ENCODE data around the gene GYG1. TPM values are rescaled to one million over a fixed set of nuclear protein-coding genes. Genes with fewer than 3 reads are reported as not detected.

Gene GYG1
- polyA plus RNA-seq, 1 donor from 2014 or later = 2.4 TPM

DNA sequence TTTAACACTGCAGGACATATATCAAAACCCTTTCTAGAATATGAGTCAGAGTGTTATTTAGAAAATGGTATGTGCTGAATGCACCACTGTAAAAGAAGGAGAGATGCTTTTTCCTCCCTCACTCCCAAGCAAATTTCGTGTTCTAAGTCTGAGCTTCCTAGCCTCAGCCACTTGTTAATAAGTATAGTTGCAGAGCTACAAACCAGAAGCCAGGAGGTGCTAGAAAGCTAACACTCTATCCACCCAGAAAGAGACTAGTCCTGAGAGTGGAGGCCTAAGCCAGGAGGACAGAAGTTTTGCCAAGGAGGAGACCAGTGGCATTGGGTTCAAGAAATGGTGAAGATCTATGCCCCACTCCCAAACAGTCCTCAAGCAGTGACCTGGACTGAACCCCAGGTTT, 40.5 kb upstream of the GYG1 start:
- no peak overlapping the region for H3K27ac ChIP-seq (ENCODE audit: low read length)
- H3K36me3 ChIP-seq (ENCODE audit: insufficient read depth, low read length) = no peaks in the 10 kb centered on the region
- no peak overlapping the region for H3K9ac ChIP-seq (ENCODE audit: low read length)
- H3K27me3 ChIP-seq (ENCODE audit: insufficient read depth, low read depth, low read length) = no peaks in the 10 kb centered on the region
- TF ChIP-seq, protein P1, sequence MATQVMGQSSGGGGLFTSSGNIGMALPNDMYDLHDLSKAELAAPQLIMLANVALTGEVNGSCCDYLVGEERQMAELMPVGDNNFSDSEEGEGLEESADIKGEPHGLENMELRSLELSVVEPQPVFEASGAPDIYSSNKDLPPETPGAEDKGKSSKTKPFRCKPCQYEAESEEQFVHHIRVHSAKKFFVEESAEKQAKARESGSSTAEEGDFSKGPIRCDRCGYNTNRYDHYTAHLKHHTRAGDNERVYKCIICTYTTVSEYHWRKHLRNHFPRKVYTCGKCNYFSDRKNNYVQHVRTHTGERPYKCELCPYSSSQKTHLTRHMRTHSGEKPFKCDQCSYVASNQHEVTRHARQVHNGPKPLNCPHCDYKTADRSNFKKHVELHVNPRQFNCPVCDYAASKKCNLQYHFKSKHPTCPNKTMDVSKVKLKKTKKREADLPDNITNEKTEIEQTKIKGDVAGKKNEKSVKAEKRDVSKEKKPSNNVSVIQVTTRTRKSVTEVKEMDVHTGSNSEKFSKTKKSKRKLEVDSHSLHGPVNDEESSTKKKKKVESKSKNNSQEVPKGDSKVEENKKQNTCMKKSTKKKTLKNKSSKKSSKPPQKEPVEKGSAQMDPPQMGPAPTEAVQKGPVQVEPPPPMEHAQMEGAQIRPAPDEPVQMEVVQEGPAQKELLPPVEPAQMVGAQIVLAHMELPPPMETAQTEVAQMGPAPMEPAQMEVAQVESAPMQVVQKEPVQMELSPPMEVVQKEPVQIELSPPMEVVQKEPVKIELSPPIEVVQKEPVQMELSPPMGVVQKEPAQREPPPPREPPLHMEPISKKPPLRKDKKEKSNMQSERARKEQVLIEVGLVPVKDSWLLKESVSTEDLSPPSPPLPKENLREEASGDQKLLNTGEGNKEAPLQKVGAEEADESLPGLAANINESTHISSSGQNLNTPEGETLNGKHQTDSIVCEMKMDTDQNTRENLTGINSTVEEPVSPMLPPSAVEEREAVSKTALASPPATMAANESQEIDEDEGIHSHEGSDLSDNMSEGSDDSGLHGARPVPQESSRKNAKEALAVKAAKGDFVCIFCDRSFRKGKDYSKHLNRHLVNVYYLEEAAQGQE (IDR thresholded peaks at IDR 0.05; ENCODE audit: borderline replicate concordance) = no peak
- TF ChIP-seq EP300 (conservative IDR thresholded peaks at IDR 0.05; ENCODE audit: poor library complexity, severe bottlenecking) = no peak
- no peak for TF ChIP-seq MXI1 (conservative IDR thresholded peaks at IDR 0.05; ENCODE audit: poor library complexity, severe bottlenecking)
- TF ChIP-seq POLR2AphosphoS5 (IDR thresholded peaks at IDR 0.05) = no peak
- H3K9me3 ChIP-seq (ENCODE audit: low read length) = no peaks in the 10 kb centered on the region
- H2AFZ ChIP-seq (ENCODE audit: low read depth, low read length) = no peak overlapping the region
- H3F3A ChIP-seq (ENCODE audit: insufficient read depth, low read length, poor library complexity, severe bottlenecking) = no peaks in the 10 kb centered on the region
- no peak overlapping the region for H3K4me3 ChIP-seq (ENCODE audit: low read length)
- H3K9me2 ChIP-seq (ENCODE audit: insufficient read depth, low read length) = no peaks in the 10 kb centered on the region
- H3K4me2 ChIP-seq (ENCODE audit: low read length) = no peak overlapping the region
- no peaks in the 10 kb centered on the region for H4K20me1 ChIP-seq (ENCODE audit: insufficient read depth)
- H3K79me2 ChIP-seq (replicated peaks; ENCODE audit: insufficient read depth, low read length) = no peaks in the 10 kb centered on the region

DNA sequence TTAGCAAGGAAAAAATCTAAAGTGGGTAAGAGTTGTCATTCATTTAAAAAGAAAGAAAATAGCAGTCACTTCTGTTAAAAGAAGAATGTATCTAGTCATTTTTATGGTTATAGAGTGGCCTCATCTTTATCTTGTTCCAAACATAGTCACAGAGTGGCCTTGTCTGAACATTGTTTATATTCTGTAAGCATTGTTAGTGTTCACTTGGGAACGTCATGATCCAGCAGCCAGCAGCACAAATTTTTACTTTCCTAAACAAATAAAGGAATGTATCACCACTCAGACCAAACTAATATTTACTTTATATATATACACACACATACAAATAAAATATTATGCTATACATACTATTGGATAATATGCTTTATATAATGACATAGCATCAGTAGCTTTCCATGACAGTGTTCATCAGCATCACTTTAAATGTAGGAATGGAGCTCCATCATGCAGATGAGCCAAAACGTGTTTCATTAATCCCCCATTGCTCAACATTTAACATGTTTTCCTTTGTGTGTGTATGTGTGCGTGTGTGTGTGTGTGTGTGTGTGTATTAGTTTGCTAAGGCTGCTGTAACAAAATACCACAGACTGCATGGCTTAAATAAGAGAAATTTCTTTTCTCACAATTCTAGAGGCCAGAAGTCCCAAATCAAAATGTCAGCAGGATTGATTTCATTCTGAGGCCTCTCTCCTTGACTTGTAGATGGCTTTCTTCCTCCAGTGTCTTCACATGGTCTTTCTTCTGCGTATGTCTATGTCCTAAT, 39.6 kb upstream of the GYG1 start:
- H3K9ac ChIP-seq (ENCODE audit: low read length) = no peak overlapping the region
- H3K4me2 ChIP-seq (ENCODE audit: low read length) = no peak overlapping the region
- TF ChIP-seq POLR2AphosphoS5 (IDR thresholded peaks at IDR 0.05) = no peak
- TF ChIP-seq MXI1 (conservative IDR thresholded peaks at IDR 0.05; ENCODE audit: poor library complexity, severe bottlenecking) = no peak
- TF ChIP-seq, protein P1 (IDR thresholded peaks at IDR 0.05; ENCODE audit: borderline replicate concordance) = no peak
- no peak for TF ChIP-seq EP300 (conservative IDR thresholded peaks at IDR 0.05; ENCODE audit: poor library complexity, severe bottlenecking)
- TF ChIP-seq RAD21 (conservative IDR thresholded peaks at IDR 0.05) = no peak
- TF ChIP-seq, protein P2, sequence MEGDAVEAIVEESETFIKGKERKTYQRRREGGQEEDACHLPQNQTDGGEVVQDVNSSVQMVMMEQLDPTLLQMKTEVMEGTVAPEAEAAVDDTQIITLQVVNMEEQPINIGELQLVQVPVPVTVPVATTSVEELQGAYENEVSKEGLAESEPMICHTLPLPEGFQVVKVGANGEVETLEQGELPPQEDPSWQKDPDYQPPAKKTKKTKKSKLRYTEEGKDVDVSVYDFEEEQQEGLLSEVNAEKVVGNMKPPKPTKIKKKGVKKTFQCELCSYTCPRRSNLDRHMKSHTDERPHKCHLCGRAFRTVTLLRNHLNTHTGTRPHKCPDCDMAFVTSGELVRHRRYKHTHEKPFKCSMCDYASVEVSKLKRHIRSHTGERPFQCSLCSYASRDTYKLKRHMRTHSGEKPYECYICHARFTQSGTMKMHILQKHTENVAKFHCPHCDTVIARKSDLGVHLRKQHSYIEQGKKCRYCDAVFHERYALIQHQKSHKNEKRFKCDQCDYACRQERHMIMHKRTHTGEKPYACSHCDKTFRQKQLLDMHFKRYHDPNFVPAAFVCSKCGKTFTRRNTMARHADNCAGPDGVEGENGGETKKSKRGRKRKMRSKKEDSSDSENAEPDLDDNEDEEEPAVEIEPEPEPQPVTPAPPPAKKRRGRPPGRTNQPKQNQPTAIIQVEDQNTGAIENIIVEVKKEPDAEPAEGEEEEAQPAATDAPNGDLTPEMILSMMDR (IDR thresholded peaks at IDR 0.05; ENCODE audit: poor library complexity, severe bottlenecking) = no peak
- H3K36me3 ChIP-seq (ENCODE audit: insufficient read depth, low read length) = no peaks in the 10 kb centered on the region
- no peak overlapping the region for H3K27ac ChIP-seq (ENCODE audit: low read length)
- no peaks in the 10 kb centered on the region for H3F3A ChIP-seq (ENCODE audit: insufficient read depth, low read length, poor library complexity, severe bottlenecking)
- H4K20me1 ChIP-seq (ENCODE audit: insufficient read depth) = no peaks in the 10 kb centered on the region
- no peaks in the 10 kb centered on the region for H3K79me2 ChIP-seq (replicated peaks; ENCODE audit: insufficient read depth, low read length)
- H3K27me3 ChIP-seq (ENCODE audit: insufficient read depth, low read depth, low read length) = no peaks in the 10 kb centered on the region
- no peak overlapping the region for H3K4me3 ChIP-seq (ENCODE audit: low read length)
- no peaks in the 10 kb centered on the region for H3K9me2 ChIP-seq (ENCODE audit: insufficient read depth, low read length)
- H2AFZ ChIP-seq (ENCODE audit: low read depth, low read length) = no peak overlapping the region
- no peaks in the 10 kb centered on the region for H3K9me3 ChIP-seq (ENCODE audit: low read length)

Measured in neural cell (in vitro differentiated cells).